Skeletal muscle tissue (tissue), 4 donors: ENCODE data around the gene RNU7-1. TPM values are rescaled to one million over a fixed set of nuclear protein-coding genes. Genes with fewer than 3 reads are reported as not detected.

Experiments
- H3K27ac ChIP-seq: one replicate; pipeline ENCODE4 v1.7.0; 2013; ENCODE audit warnings: mild to moderate bottlenecking, low read depth, low read length, inconsistent platforms
- H3K27me3 ChIP-seq, 3 donors: one replicate each; pipeline ENCODE4 v1.7.0; 2013; ENCODE audit warnings: low read length in 3 of 3; ENCODE audit not compliant: control insufficient read depth in 3 of 3, insufficient read depth in 3 of 3
- H3K36me3 ChIP-seq, 3 donors: one replicate each; pipeline ENCODE4 v1.7.0; 2013; ENCODE audit warnings: low read length in 3 of 3; ENCODE audit not compliant: control insufficient read depth in 3 of 3, insufficient read depth in 3 of 3
- H3K4me1 ChIP-seq, 3 donors: one replicate each; pipeline ENCODE4 v1.7.0; 2013; ENCODE audit warnings: low read length in 3 of 3, mild to moderate bottlenecking in 3 of 3; ENCODE audit not compliant: control insufficient read depth in 3 of 3, insufficient read depth in 3 of 3
- H3K4me3 ChIP-seq, 3 donors: one replicate each; pipeline ENCODE4 v1.7.0; 2013; ENCODE audit warnings: low read length in 3 of 3
- H3K9ac ChIP-seq, 3 donors: one replicate each; pipeline ENCODE4 v1.7.0; 2013; ENCODE audit warnings: low read length in 3 of 3, mild to moderate bottlenecking in 3 of 3, moderate library complexity in 2 of 3, low read depth in 1 of 3
- H3K9me3 ChIP-seq, 3 donors: one replicate each; pipeline ENCODE4 v1.7.0; 2013; ENCODE audit warnings: low read length in 3 of 3; ENCODE audit not compliant: control insufficient read depth in 3 of 3
- total RNA-seq: library from RNA; depleted of rRNA; stranded (reverse); fragments of >200 nt; gene quantifications from one replicate; pipeline ENCODE4 v1.2.3, GENCODE V29; 2014
- donor health status: Osteomylitis.

RNU7-1 gene
- total RNA-seq, 1 donor from 2014 or later = not detected

DNA sequence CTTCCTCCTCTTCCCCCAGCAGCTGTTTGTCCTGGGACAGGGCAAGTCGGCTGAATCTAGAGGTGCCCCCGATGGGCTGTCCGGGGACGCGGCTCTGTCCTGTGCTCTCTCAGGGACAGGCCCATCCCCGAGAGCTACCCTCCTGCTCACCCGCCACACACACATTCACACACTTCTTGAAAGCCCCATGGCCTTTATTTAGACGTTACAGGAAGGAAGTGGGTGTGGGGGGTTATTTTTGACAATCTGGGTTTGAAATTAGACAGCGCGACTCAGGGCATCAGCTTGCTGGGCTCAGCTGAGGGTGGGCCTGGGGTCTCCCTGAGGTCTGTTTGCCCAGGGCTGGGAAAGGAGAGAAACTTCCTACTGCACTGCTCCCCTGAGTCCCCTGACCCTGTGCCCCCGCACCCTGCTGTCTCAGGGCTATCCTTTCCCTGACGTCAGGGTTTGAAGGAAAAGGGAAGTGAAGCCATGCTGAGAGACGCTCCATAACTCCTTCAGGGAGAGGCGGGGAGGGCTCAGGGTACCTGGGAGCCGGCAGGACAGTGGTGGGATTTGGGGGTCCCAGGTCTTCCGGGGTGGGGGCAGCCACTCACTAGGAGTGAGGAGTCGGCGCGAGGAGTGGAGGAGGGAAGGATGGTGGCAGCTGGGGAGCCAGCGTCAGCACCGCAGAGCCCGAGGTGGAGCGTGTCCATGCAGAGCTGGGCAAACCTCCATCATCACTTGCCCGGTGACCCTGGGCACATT, 15.6 kb downstream of the RNU7-1 start:
- Histone ChIP-seq H3K4me1 (peaks cover 26 to 58% (median 42%) of the 10 kb centered on the region in 3 donors), H3K36me3 (no peaks in the 10 kb centered on the region), H3K9ac (peak overlapping the region in 2 of 3 donors; percentile 25 to 45), H3K27ac (peak overlapping the region; percentile 48), H3K27me3 (no peaks in the 10 kb centered on the region), H3K4me3 (peak overlapping the region in 1 of 3 donors; percentile 29), H3K9me3 (no peaks in the 10 kb centered on the region)

DNA sequence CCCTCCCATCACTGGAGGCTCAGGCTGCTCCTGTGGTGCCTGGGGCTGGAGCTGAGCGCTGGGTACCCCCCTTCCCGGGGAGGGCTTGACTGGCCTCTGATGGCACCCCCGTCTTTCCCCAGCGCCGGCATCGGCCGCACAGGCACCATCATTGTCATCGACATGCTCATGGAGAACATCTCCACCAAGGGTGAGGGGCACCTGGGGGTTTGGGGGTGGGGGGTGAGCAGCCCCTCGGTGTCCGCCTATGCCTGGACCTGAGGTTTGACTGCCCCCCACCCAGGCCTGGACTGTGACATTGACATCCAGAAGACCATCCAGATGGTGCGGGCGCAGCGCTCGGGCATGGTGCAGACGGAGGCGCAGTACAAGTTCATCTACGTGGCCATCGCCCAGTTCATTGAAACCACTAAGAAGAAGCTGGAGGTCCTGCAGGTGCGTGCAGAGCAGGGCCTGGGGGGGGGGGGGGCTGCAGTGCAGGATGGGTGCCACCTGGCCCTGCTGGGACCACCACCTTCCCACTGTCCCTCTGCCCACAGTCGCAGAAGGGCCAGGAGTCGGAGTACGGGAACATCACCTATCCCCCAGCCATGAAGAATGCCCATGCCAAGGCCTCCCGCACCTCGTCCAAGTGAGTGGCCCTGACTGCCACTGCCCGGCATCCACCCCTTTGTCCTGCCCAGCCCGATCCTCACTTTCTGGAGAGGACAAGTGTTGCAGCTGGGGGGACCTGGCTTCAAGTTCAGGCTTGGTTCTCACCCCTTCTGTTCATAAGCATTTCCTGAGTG, 16.4 kb downstream of the RNU7-1 start:
- H3K9ac ChIP-seq = peak overlapping the region in 1 of 3 donors; percentile 74
- H3K4me1 ChIP-seq = peaks cover 33 to 56% (median 44%) of the 10 kb centered on the region in 3 donors
- H3K4me3 ChIP-seq = peak overlapping the region in 1 of 3 donors; percentile 29
- no peaks in the 10 kb centered on the region for H3K9me3 ChIP-seq
- H3K27ac ChIP-seq = peak overlapping the region; percentile 79
- no peaks in the 10 kb centered on the region for H3K27me3 ChIP-seq
- peaks cover 0 to under 1% (median 0%) of the 10 kb centered on the region in 3 donors for H3K36me3 ChIP-seq

DNA sequence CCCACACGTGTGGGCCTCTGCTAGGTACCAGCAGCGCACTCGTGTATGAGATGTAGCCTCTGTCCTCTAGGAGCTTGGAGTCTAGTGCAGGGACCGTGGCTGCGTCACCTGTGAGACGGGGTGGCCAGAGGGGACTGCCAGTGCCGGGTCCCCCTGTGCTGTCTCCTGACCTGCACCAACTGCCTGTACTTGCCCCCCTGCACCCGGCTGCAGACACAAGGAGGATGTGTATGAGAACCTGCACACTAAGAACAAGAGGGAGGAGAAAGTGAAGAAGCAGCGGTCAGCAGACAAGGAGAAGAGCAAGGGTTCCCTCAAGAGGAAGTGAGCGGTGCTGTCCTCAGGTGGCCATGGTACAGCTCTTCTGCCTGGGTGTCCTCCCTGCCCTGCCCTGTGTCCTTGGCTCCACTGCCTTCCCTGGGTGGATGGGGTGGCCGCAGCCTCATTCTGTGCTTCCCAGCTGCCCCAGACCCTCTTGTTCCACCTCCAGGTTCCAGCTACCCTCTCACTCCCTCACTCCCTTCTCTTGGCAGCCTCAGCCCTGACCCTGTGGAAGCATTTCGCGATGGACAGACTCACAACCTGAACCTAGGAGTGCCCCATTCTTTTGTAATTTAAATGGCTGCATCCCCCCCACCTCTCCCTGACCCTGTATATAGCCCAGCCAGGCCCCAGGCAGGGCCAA, 17.1 kb downstream of the RNU7-1 start:
- no peaks in the 10 kb centered on the region for H3K9me3 ChIP-seq
- H3K4me3 ChIP-seq = peak overlapping the region in 2 of 3 donors; percentile 11 to 55
- peaks cover 34 to 55% (median 45%) of the 10 kb centered on the region in 3 donors for H3K4me1 ChIP-seq
- peak overlapping the region; percentile 79 for H3K27ac ChIP-seq
- H3K36me3 ChIP-seq = peaks cover 2 to 7% (median 6%) of the 10 kb centered on the region in 3 donors
- peak overlapping the region; percentile 63 to 74 (median 70) for H3K9ac ChIP-seq
- no peaks in the 10 kb centered on the region for H3K27me3 ChIP-seq

DNA sequence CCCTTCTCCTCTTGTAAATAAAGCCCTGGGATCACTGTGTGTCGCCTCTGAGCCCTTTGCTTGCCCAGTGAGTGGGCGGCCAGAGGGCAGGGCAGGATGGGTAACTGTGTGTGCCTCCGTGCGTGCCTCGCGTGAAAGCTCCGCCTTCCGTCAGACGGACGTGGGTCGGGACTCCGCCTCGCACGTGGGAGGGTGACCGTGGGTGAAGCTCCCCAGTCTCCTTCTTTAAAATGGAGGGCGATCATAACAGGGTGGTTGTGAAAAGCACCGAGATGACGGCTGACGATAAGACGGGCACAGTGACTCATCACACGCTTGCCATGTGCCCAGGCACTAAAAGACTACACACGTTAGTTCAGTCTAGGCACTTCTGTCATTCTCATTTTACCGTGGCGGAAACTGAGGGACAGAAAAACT, 17.7 kb downstream of the RNU7-1 start:
- Histone ChIP-seq H3K4me3 (peak overlapping the region; percentile 11 to 66 (median 55)), H3K9ac (peak overlapping the region; percentile 63 to 74 (median 70)), H3K27me3 (no peaks in the 10 kb centered on the region), H3K4me1 (peaks cover 34 to 51% (median 45%) of the 10 kb centered on the region in 3 donors), H3K9me3 (no peaks in the 10 kb centered on the region), H3K36me3 (peaks cover 7 to 13% (median 11%) of the 10 kb centered on the region in 3 donors), H3K27ac (peak overlapping the region; percentile 79)

DNA sequence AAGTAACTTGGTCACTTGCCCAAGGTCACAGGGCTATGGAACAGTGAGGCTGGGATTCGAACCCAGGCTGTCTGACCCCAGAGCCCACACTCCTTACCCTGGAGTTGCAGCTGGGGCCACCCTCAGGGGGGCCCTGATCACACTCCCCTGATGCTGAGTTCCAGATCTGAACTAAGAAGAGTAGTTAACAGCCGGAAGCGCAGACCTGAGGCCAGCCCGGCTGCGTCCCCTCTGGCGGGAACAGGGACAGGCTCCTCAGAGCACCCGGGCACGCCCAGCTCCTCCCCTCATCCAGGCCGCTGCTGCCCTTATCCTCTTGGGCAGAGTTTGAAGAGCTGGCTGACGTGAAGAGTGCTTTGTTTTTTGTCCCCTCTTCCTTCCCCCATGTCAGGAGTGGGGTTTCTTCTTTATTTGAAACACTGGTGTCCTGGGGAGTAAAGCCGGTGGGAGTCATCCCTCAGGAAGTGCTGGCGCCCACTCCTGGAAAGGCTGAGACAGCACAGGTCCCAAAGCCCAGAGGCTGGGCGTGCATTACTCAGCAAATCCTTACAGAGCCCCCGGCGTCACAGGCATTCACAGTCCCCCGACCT, 18.2 kb downstream of the RNU7-1 start:
- Histone ChIP-seq H3K27ac (peak overlapping the region; percentile 79), H3K36me3 (peaks cover 11 to 18% (median 14%) of the 10 kb centered on the region in 3 donors), H3K4me1 (peaks cover 34 to 51% (median 45%) of the 10 kb centered on the region in 3 donors), H3K4me3 (peak overlapping the region; percentile 11 to 66 (median 55)), H3K9ac (peak overlapping the region; percentile 63 to 74 (median 70)), H3K9me3 (no peaks in the 10 kb centered on the region), H3K27me3 (no peaks in the 10 kb centered on the region)

DNA sequence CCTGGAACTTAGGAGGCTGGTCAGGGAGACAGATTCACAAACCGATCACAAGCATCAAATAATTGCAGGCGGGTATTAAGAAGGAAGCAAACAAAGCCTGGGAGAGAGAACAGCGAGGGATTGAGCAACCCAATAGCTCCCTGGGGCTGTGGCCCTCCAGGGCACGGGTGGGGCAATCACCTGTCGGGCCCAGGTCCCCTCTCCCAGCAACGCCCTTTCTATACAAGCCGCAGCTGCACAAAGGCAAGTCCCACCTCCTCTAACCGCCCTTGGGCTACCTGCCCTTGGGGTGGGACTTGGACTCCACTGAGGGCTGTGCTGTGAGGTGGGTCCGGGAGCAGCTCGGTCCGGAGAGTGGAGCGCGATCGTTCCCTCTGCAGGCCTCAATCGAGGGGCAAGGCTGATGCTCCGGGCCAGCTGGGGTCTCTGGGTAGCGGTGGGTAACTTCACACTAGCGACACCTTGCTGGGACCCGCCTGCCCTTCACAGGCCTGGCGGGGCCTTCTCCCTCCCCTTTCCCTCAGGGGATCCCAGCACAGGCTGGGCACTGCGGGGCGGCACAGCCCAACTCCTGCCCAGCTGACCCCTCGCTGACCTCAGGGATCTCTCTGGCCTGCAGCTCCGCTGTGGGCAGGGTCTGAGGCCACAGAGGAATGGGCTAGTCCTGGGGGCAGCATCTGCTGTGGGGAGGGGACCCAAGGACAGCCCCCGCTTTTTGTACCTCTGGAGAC, 18.8 kb downstream of the RNU7-1 start:
- Histone ChIP-seq H3K4me3 (peak overlapping the region in 1 of 3 donors; percentile 55), H3K36me3 (peaks cover 18 to 25% (median 21%) of the 10 kb centered on the region in 3 donors), H3K9me3 (no peaks in the 10 kb centered on the region), H3K27me3 (no peaks in the 10 kb centered on the region), H3K9ac (peak overlapping the region in 2 of 3 donors; percentile 65 to 74), H3K27ac (peak overlapping the region; percentile 79), H3K4me1 (peaks cover 34 to 51% (median 45%) of the 10 kb centered on the region in 3 donors)

DNA sequence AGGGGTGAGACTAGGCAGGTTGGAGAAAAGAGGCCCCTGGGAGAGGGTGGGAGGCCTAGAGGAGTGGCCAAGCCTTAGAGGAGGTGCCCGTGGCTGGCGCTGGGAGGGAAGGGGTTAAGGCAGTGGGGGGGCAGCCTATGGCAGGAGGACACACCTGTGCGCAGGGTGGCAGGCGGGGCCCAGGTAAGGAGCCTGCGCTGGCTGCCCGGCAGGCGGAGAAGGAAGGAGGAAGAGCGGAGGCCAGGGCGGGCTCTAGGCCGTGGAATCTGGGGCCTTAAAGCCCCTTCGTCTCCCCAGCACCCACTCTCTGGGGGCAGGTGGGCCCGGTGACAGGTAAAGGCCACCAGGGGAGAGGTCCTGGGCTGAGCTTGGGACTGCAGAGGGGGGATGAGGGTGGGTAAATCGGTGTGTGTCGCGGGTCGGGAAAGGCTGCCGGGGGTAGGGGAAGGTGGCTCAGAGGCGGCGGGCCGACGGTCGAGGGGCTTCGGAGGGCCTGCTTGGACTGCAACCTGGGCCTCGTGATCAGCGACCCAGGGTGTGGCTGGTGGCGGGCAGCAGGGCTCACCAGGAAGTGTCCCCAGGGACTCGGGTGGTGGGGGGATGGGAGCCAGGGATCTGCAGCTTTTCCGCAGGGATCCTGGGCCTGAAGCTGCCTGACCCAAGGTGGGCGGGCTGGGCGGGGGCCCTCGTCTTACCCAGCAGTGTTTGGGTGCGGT, 19.6 kb downstream of the RNU7-1 start:
- no peak overlapping the region for H3K27ac ChIP-seq
- H3K4me3 ChIP-seq = no peak overlapping the region
- no peak overlapping the region for H3K9ac ChIP-seq
- peaks cover 37 to 47% (median 44%) of the 10 kb centered on the region in 3 donors for H3K4me1 ChIP-seq
- no peaks in the 10 kb centered on the region for H3K27me3 ChIP-seq
- peaks cover 25 to 32% (median 28%) of the 10 kb centered on the region in 3 donors for H3K36me3 ChIP-seq
- no peaks in the 10 kb centered on the region for H3K9me3 ChIP-seq

DNA sequence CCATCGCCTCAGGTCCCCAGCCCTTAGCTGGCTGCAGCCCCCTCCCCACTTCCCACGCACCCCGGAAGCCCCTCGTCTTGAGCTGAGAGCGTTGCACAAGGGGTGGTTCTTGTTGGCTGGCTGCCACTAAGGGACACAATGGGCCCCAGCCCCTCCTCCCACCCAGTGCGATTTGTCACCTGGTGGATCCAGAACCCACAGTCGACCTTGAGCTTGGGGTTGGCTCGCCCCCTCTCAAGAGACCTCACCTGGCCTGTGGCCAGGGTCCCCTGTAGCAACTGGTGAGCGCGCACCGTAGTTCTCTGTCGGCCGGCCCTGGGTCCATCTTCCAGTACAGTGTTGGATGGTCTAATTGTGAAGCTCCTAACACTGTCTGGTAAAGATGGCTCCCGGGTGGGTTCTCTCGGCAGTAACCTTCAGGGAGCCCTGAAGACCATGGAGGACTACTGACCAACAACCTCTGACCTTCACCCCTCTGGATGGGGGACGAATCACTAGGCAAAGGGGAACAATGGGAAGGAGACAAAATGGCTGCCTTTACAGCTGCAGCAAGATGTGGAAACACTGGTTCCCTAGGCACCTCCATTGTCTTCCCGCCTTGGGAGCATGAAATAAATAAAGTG, 20.3 kb downstream of the RNU7-1 start:
- Histone ChIP-seq H3K9me3 (no peaks in the 10 kb centered on the region), H3K4me3 (no peak overlapping the region), H3K27me3 (no peaks in the 10 kb centered on the region), H3K27ac (no peak overlapping the region), H3K4me1 (peaks cover 42 to 48% (median 44%) of the 10 kb centered on the region in 3 donors), H3K9ac (peak overlapping the region in 2 of 3 donors; percentile 45 to 55), H3K36me3 (peaks cover 32 to 39% (median 35%) of the 10 kb centered on the region in 3 donors)
